NOMO-1 treated with DMSO at 0.1 percent for 48 hours (cell line): ENCODE measurements around the gene NTF4.
"Not testable (repeated sequence)": the region's sequence is repeated elsewhere in the genome, so short reads cannot be mapped to it uniquely, and the experiment has no call there.

Source experiments
- DNase-seq: peaks from one replicate; lab custom pipeline; 2025; ENCODE audit not compliant: unreplicated experiment; lab: John Stamatoyannopoulos, UW

Gene NTF4

DNA sequence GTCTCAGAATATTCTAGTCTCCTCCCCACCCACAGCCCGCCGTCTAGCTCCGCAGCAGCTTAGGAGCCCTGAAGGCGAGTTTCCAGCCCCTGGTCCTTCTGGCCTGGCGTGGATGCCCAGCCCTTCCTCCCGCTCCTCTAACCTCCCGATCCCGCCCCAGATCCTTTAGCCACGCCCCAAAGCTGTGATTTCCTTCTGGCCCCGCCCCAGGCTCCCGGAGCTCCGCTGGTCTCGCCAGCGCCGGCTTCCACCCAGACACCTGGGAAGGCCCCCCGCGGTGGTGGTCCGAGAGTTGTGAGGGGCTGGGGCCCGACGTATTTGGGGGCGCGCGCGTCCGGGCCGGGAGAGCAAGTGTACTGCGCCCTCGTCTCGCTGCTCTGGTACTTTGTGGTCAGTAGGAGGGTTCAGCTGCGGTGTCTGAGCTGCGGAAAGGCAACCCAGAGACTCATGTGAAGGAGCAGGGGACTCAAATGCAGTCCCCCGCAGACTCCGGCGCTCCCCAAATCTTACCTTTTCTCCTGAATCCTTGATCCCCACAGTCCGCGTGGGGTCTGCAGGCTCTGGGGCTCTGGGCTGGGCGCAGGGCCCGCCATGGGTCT lies 6.9 kb downstream of the NTF4 start, which contains the start of gene CGB7:
Gene CGB7, minus strand, starts transcription at position 114 of the 599 bp plus-strand sequence. CDS start 2,374 bp downstream, outside the sequence.
- DNase-seq, result no peak

DNA sequence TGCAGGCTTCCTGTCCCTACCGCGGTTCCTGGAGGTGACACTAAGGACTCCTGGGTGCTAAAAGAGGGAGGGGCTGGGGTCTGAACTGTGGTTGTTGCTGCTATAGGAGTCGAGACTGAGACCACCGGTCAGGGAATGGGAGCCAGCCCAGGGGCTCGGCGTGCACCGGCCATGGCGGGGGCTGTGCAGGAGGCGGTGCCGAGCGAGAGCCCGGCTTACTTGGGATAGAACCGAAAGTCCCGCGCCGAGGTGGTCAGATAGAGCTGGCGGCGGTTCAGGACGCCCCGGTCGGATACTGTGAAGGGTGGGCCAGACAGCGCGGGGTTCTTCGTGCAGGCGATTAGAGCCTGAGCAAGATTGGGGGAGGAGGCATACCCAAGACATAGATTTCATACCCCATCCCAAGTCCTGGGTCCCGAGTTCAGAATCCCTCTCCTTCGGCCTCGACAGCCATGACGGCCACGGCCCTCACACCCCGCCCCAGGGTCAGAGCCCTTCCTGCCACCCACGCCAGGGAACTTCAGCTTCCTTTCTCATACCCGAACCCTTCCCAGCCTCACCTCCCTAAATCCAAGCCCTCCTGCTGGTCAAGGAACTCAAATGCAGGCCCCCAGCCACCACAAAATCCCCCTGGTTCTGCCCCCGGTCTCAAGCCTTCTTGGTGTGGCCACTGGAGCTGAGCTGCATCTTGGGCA lies 7.6 kb downstream of the NTF4 start:
- DNase-seq, result not testable (repeated sequence)

GRCh38 chr19:49056101-49056901 lies 8.3 kb downstream of the NTF4 start:
- peak; percentile 17 for DNase-seq

DNA sequence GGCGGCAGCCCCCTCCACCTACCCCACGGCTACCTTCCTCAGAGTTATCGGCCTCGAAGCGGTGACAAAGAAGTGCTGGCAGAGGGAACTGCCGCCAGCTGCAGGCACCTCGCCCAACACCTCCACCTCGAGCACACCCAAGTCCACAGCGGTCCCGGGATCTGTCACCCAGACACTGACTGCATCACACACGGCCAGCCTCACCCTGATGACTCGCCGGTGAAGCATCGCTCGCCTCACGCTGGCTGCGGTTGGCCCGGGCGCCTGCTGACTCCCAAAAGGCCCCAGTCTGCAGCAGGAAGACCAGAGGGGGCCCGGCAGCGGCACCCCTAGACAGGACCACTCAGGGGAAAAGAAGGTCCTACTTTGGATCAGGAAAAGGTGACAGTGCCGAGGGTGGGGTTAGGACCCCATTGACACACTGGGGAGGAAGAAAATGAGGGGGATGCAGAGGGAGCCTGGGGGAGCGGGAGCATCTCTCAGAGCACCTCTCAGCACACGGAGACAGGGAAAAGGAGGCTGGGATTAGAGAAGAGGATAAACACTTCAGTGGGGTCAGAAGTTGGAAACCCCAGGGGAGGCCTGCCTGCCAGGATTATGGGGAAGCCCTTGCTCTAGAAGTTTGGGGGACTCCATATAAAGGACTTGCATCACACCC lies 14.1 kb downstream of the NTF4 start:
- DNase-seq, result not testable (repeated sequence)

GRCh38 chr19:49049834-49050233 lies 14.8 kb downstream of the NTF4 start:
- DNase-seq, result not testable (repeated sequence)

- not testable (repeated sequence) for DNase-seq
Measured at GRCh38 chr19:49049011-49049410, 15.6 kb downstream of the NTF4 start, which contains the start of gene CGB8. Gene CGB8, minus strand, starts transcription at chr19:49049111. Its CDS starts 372 bp downstream, at chr19:49048739.

- not testable (repeated sequence) for DNase-seq
Measured at GRCh38 chr19:49043548-49043947, 21.1 kb downstream of the NTF4 start, which contains the start of gene CGB5. Gene CGB5, plus strand, starts transcription at chr19:49043848. Its CDS starts 362 bp downstream, at chr19:49044210.

GRCh38 chr19:49042666-49043065 lies 22.0 kb downstream of the NTF4 start:
- DNase-seq, result not testable (repeated sequence)

DNA sequence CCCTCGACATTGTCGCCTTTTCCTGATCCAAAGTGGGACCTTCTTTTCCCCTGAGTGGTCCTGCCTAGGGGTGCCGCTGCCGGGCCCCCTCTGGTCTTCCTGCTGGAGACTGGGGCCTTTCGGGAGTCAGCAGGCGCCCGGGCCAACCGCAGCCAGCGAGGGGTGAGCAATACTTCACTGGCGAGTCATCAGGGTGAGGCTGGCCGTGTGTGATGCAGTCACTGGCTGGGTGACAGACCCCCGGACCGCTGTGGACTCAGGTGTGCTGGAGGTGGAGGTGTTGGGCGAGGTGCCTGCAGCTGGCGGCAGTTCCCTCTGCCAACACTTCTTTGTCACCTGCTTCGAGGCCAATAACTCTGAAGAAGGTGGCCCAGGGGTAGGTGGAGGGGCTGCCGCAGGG lies 22.4 kb downstream of the NTF4 start:
- DNase-seq, result no peak

GRCh38 chr19:49039736-49040135 lies 24.9 kb downstream of the NTF4 start:
- DNase-seq, result not testable (repeated sequence)

GRCh38 chr19:49038557-49039276 lies 25.9 kb downstream of the NTF4 start:
- not testable (repeated sequence) for DNase-seq

DNA sequence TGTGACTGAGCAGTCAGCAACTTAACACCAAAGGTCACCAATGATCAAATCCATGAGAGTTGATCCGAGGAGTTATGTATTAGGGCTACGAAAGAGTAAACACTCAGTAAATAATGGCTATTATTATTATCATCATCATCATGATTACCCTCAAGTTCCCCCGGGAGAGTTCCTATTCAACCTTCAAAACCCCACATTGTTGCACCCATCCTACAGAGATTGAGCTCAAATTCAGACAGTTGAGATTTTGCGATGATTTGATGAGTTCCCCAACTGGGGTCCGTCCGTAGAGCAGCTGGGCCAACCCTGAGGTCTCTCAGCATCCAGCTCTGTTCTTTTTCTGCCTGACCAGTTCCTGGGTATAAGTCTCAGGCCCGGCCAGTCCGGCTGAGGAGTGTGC lies 26.5 kb downstream of the NTF4 start:
- DNase-seq, result not testable (repeated sequence)

DNA sequence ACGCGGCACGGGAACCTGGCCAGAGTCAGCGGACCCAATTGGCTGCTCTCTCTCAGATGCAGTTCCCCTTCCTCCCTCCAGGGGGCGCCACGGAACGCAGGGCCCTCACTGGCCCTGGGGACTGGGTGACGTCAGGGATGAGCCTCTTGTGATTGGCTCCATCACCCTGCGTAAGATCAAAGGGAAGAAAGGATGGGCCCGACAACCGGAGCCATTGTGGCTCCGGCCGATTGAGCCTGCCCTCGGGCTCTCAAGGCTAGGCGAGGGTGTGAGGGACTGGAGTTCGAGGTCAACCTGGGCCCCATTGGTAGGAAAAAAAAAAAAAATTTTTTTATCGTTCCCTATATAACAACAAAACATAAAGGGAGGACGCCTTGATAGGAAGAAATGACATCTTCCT lies 27.8 kb downstream of the NTF4 start, which contains the start of gene CGB1:
Gene CGB1, minus strand, starts transcription at position 81 of the 400 bp plus-strand sequence. CDS start 184 bp downstream, outside the sequence.
- DNase-seq, result peak; percentile 24

DNA sequence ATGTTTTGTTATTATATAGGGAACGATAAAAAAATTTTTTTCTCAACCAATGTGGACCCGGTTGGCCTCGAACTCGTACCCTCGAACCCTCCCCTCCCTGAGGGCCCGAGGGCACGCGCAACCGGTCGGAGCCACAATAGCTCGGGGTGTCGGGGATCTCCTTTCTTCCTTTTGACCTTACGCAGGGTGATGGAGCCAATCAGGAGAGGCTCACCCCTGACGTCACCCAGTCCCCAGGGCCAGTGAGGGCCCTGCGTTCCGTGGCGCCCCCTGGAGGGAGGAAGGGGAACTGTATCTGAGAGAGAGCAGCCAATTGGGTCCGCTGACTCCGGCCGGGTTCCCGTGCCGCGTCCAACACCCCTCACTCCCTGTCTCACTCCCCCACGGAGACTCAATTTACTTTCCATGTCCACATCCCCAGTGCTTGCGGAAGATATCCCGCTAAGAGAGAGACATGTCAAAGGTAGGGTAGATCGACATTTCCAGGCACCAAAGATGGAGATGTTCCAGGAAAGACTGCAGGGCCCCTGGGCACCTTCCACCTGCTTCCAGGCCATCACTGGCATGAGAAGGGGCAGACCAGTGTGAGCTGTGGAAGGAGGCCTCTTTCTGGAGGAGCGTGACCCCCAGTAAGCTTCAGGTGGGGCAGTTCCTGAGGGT lies 32.8 kb downstream of the NTF4 start, which contains the start of gene CGB2:
Gene CGB2, plus strand, starts transcription at position 249 of the 660 bp plus-strand sequence. Its CDS starts 206 bp downstream, at position 455.
- not testable (repeated sequence) for DNase-seq

DNA sequence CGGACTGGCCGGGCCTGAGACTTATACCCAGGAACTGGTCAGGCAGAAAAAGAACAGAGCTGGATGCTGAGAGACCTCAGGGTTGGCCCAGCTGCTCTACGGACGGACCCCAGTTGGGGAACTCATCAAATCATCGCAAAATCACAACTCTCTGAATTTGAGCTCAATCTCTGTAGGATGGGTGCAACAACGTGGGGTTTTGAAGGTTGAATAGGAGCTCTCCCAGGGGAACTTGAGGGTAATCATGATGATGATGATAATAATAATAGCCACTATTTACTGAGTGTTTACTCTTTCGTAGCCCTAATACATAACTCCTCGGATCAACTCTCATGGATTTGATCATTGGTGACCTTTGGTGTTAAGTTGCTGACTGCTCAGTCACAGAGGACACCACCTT lies 34.3 kb downstream of the NTF4 start:
- DNase-seq, result not testable (repeated sequence)

DNA sequence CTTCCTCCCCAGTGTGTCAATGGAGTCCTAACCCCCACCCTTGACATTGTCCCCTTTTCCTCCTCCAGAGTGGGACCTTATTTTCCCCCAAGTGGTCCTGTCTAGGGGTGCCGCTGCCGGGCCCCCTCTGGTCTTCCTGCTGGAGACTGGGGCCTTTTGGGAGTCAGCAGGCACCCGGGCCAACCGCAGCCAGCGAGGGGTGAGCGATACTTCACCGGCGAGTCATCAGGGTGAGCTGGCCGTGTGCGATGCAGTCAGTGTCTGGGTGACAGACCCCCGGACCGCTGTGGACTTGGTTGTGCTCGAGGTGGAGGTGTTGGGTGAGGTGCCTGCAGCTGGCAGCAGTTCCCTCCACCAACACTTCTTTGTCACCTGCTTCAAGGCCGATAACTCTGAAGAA lies 34.9 kb downstream of the NTF4 start:
- not testable (repeated sequence) for DNase-seq

DNA sequence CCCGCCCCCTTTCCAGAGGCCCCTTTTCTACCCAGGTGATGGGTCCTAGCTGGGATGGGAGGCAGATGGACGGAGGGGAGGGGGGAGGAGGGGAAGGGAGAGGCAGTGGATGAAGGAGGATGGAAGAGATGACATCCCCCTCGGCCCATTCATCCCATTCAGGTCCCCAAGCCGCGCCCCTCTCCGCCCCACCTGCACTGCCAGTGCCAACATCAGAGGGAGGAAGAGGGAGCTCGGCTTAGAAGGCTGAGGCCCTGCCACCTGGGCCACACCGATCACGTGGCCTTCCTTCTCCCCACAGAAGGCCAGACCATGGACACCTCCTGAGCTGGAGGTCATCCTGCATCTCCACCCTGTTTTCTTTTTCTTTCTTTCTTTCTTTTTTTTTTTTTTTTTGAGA lies 35.9 kb downstream of the NTF4 start:
- not testable (repeated sequence) for DNase-seq

DNA sequence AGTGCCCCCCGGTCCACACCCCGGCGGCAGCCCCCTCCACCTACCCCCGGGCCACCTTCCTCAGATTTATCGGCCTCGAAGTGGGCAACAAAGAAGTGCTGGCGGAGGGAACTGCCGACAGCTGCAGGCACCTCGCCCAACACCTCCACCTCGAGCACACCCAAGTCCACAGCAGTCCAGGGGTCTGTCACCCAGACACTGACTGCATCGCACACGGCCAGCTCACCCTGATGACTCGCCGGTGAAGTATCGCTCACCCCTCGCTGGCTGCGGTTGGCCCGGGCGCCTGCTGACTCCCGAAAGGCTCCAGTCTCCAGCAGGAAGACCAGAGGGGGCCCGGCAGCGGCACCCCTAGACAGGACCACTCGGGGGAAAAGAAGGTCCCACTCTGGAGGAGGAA lies 39.0 kb downstream of the NTF4 start:
- DNase-seq, result not testable (repeated sequence)

GRCh38 chr19:49025088-49025487 lies 39.5 kb downstream of the NTF4 start:
- not testable (repeated sequence) for DNase-seq
